ENCODE results near the gene WDR43.

Gene WDR43

DNA sequence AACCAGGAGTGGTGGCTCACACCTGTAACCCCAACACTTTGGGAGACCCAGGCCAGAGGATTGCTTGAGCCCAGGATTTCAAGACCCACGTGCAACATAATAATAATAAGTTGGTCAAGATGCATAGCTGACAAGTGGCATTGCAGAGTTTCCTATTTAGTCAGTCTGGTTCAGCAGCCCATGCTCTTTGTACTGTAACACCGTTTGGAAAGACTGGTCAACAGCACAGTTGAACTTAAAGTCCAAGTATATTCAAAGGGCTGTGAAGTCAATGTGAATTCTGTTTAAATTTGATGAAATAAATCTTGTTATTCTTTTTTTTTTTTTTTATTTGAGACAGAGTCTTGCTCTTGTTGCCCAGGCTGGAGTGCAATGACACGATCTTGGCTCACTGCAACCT lies 22.8 kb upstream of the WDR43 start:
- TF ChIP-seq, protein P1, sequence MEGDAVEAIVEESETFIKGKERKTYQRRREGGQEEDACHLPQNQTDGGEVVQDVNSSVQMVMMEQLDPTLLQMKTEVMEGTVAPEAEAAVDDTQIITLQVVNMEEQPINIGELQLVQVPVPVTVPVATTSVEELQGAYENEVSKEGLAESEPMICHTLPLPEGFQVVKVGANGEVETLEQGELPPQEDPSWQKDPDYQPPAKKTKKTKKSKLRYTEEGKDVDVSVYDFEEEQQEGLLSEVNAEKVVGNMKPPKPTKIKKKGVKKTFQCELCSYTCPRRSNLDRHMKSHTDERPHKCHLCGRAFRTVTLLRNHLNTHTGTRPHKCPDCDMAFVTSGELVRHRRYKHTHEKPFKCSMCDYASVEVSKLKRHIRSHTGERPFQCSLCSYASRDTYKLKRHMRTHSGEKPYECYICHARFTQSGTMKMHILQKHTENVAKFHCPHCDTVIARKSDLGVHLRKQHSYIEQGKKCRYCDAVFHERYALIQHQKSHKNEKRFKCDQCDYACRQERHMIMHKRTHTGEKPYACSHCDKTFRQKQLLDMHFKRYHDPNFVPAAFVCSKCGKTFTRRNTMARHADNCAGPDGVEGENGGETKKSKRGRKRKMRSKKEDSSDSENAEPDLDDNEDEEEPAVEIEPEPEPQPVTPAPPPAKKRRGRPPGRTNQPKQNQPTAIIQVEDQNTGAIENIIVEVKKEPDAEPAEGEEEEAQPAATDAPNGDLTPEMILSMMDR (IDR thresholded peaks at IDR 0.05; ENCODE audit: low read depth, low read length, missing control alignments): no peak
- no peak for DNase-seq (ENCODE audit: extremely low read depth, low read depth)

GRCh38 chr2:28880193-28880592 lies 14.3 kb upstream of the WDR43 start:
- no peak overlapping the region for H3K4me3 ChIP-seq (replicated peaks; ENCODE audit: low read depth, low read length)
- TF ChIP-seq, protein P1 (IDR thresholded peaks at IDR 0.05; ENCODE audit: low read depth, low read length, missing control alignments): no peak
- no peak for DNase-seq (ENCODE audit: extremely low read depth, low read depth)

More for the DNA sequence above, 22.8 kb upstream of the WDR43 start:
- no peak overlapping the region for H3K4me3 ChIP-seq (replicated peaks; ENCODE audit: low read depth, low read length)

GRCh38 chr2:28893488-28893887 lies 979 bp upstream of the WDR43 start:
- TF ChIP-seq, protein P1 (IDR thresholded peaks at IDR 0.05; ENCODE audit: low read depth, low read length, missing control alignments): no peak
- peak overlapping the region; percentile 59 for H3K4me3 ChIP-seq (replicated peaks; ENCODE audit: low read depth, low read length)

DNA sequence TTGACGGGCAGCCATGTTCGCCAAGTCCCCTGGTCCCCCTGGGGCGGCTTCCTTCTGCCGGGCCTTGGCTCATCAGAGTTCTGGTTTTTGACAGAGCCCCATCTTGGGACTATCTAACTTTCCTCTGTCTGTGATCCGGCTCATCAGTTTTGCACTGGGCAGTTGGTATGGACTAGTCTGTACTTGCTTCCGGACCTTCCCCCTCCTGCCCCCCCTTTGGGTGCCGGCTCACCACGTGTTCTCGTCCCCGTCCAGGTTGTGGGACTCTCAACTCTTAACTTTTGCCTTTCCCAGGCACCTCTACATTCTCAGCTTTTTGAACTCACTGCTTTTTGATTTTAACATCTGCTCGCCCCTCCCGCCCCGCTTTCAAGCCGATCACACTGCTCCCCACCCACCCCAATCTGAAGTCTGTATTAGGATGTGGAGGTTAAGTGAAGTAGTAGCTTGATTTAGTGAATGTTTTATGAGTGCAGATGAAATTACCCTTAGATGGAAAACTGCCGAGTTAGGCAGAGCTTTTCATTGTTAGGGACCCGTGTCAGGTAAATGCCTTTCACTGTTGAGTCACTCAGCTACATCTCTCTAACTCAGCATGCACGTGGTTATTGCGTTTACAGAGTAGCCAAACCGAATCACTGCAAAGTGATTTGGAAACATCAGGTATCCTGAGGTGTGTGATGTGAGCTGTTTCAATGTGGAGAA lies 874 bp downstream of the WDR43 start:
- TF ChIP-seq, protein P1 (IDR thresholded peaks at IDR 0.05; ENCODE audit: low read depth, low read length, missing control alignments): no peak
- H3K4me3 ChIP-seq (replicated peaks; ENCODE audit: low read depth, low read length): peak overlapping the region; percentile 59
- DNase-seq (ENCODE audit: extremely low read depth, low read depth): no peak

More at GRCh38 chr2:28893488-28893887, 979 bp upstream of the WDR43 start:
- DNase-seq (ENCODE audit: extremely low read depth, low read depth): no peak

- TF ChIP-seq, protein P1 (IDR thresholded peaks at IDR 0.05; ENCODE audit: low read depth, low read length, missing control alignments): no peak
- peak overlapping the region; percentile 59 for H3K4me3 ChIP-seq (replicated peaks; ENCODE audit: low read depth, low read length)
- DNase-seq (ENCODE audit: extremely low read depth, low read depth): no peak
Measured at GRCh38 chr2:28896906-28897305, 2.4 kb downstream of the WDR43 start.

GRCh38 chr2:28898048-28898447 lies 3.6 kb downstream of the WDR43 start:
- no peak for DNase-seq (ENCODE audit: extremely low read depth, low read depth)
- TF ChIP-seq, protein P1 (IDR thresholded peaks at IDR 0.05; ENCODE audit: low read depth, low read length, missing control alignments): no peak
- H3K4me3 ChIP-seq (replicated peaks; ENCODE audit: low read depth, low read length): peak overlapping the region; percentile 59

GRCh38 chr2:28901202-28901601 lies 6.7 kb downstream of the WDR43 start:
- H3K4me3 ChIP-seq (replicated peaks; ENCODE audit: low read depth, low read length): no peak overlapping the region
- no peak for DNase-seq (ENCODE audit: extremely low read depth, low read depth)
- TF ChIP-seq, protein P1 (IDR thresholded peaks at IDR 0.05; ENCODE audit: low read depth, low read length, missing control alignments): no peak
